ENCODE results near the gene ABHD5. TPM values are rescaled to one million over a fixed set of nuclear protein-coding genes. Genes with fewer than 3 reads are reported as not detected.
"Not testable (repeated sequence)": the region's sequence is repeated elsewhere in the genome, so short reads cannot be mapped to it uniquely, and the experiment has no call there.

Gene ABHD5
- total and polyA plus RNA-seq, 7 experiments from 2014 or later = 4.2 to 21.0 (median 6.4) TPM

- no peaks in the 10 kb centered on the region for H3K27me3 ChIP-seq (ENCODE audit: control insufficient read depth in 2 of 2, insufficient read depth in 2 of 2, low read length in 2 of 2)
- POLR2A ChIA-PET = no interaction called here
- no peaks in the 10 kb centered on the region for H3K4me1 Mint-ChIP-seq
Observed at GRCh38 chr3:43670635-43671522, 19.9 kb upstream of the ABHD5 start.

GRCh38 chr3:43674345-43675085 is 16.2 kb upstream of the ABHD5 start:
- Mint-ChIP-seq H3K36me3 (peaks cover 0 to 16% (median 0%) of the 10 kb centered on the region in 5 donors), H3K27ac (no peak overlapping the region), H3K9me3 (peaks cover 0 to 8% (median 2%) of the 10 kb centered on the region in 11 donors), H3K4me1 (no peaks in the 10 kb centered on the region), H3K27me3 (peaks cover 0 to 14% (median 4%) of the 10 kb centered on the region in 5 donors), H3K4me3 (no peak overlapping the region)
- H3K4me1 ChIP-seq (ENCODE audit: control insufficient read depth in 2 of 2, insufficient read depth in 2 of 2, low read length in 2 of 2) = no peaks in the 10 kb centered on the region
- ChIA-PET CTCF (no interaction called here), POLR2A (no interaction called here)
- no peaks in the 10 kb centered on the region for H3K9me3 ChIP-seq (ENCODE audit: control insufficient read depth in 2 of 3, low read length in 3 of 3)
- no peak for DNase-seq
- H3K36me3 ChIP-seq (ENCODE audit: control insufficient read depth in 2 of 3, insufficient read depth in 3 of 3, low read length in 3 of 3) = no peaks in the 10 kb centered on the region
- H3K27ac ChIP-seq (ENCODE audit: low read depth, low read length) = no peak overlapping the region
- H3K4me3 ChIP-seq (ENCODE audit: low read length) = no peak overlapping the region
- H3K27me3 ChIP-seq (ENCODE audit: control insufficient read depth in 2 of 2, insufficient read depth in 2 of 2, low read length in 2 of 2) = no peaks in the 10 kb centered on the region
- ATAC-seq = no peak
- intact Hi-C loops (cut with micrococcal nuclease) = no loop called here

More at GRCh38 chr3:43670635-43671522, 19.9 kb upstream of the ABHD5 start:
- H3K4me3 Mint-ChIP-seq = no peak overlapping the region
- DNase-seq (no peak), ATAC-seq (no peak)
- peaks cover 0 to 5% (median 0%) of the 10 kb centered on the region in 11 donors for H3K9me3 Mint-ChIP-seq
- Histone ChIP-seq H3K36me3 (ENCODE audit: control insufficient read depth in 2 of 3, insufficient read depth in 3 of 3, low read length in 3 of 3) (no peaks in the 10 kb centered on the region), H3K27ac (ENCODE audit: low read depth, low read length) (no peak overlapping the region), H3K4me1 (ENCODE audit: control insufficient read depth in 2 of 2, insufficient read depth in 2 of 2, low read length in 2 of 2) (no peaks in the 10 kb centered on the region), H3K4me3 (ENCODE audit: low read length) (no peak overlapping the region), H3K9me3 (ENCODE audit: control insufficient read depth in 2 of 3, low read length in 3 of 3) (no peaks in the 10 kb centered on the region)
- H3K27me3 Mint-ChIP-seq = peaks cover 8 to 27% (median 17%) of the 10 kb centered on the region in 5 donors
- peaks cover 0 to 7% (median 0%) of the 10 kb centered on the region in 5 donors for H3K36me3 Mint-ChIP-seq
- intact Hi-C loops (cut with micrococcal nuclease) = no loop called here
- CTCF ChIA-PET = no interaction called here
- no peak overlapping the region for H3K27ac Mint-ChIP-seq

GRCh38 chr3:43675593-43675992 is 15.1 kb upstream of the ABHD5 start:
- no peak overlapping the region for H3K27ac Mint-ChIP-seq

GRCh38 chr3:43676441-43676840 is 14.3 kb upstream of the ABHD5 start:
- peaks cover 0 to 12% (median 0%) of the 10 kb centered on the region in 5 donors for H3K36me3 Mint-ChIP-seq

More at GRCh38 chr3:43675593-43675992, 15.1 kb upstream of the ABHD5 start:
- Histone ChIP-seq H3K27me3 (ENCODE audit: control insufficient read depth in 2 of 2, insufficient read depth in 2 of 2, low read length in 2 of 2) (no peaks in the 10 kb centered on the region), H3K4me3 (ENCODE audit: low read length) (no peak overlapping the region), H3K27ac (ENCODE audit: low read depth, low read length) (no peak overlapping the region), H3K4me1 (ENCODE audit: control insufficient read depth in 2 of 2, insufficient read depth in 2 of 2, low read length in 2 of 2) (no peaks in the 10 kb centered on the region), H3K36me3 (ENCODE audit: control insufficient read depth in 2 of 3, insufficient read depth in 3 of 3, low read length in 3 of 3) (no peaks in the 10 kb centered on the region), H3K9me3 (ENCODE audit: control insufficient read depth in 2 of 3, low read length in 3 of 3) (no peaks in the 10 kb centered on the region)
- ATAC-seq (no peak), DNase-seq (no peak)
- POLR2A ChIA-PET = no interaction called here
- CTCF ChIA-PET = no interaction called here
- Mint-ChIP-seq H3K4me1 (no peaks in the 10 kb centered on the region), H3K36me3 (peaks cover 0 to 16% (median 0%) of the 10 kb centered on the region in 5 donors), H3K9me3 (peaks cover 0 to 13% (median 3%) of the 10 kb centered on the region in 11 donors), H3K4me3 (no peak overlapping the region), H3K27me3 (peaks cover 0 to 14% (median 4%) of the 10 kb centered on the region in 5 donors)
- intact Hi-C loops (cut with micrococcal nuclease) = no loop called here

GRCh38 chr3:43678375-43678774 is 12.4 kb upstream of the ABHD5 start:
- POLR2A ChIA-PET; intact Hi-C loops (cut with micrococcal nuclease); H3K9me3 ChIP-seq (ENCODE audit: control insufficient read depth in 2 of 3, low read length in 3 of 3); H3K27me3 ChIP-seq (ENCODE audit: control insufficient read depth in 2 of 2, insufficient read depth in 2 of 2, low read length in 2 of 2); ATAC-seq; H3K4me3 Mint-ChIP-seq; H3K4me1 Mint-ChIP-seq; H3K4me3 ChIP-seq (ENCODE audit: low read length); H3K27ac ChIP-seq (ENCODE audit: low read depth, low read length); H3K4me1 ChIP-seq (ENCODE audit: control insufficient read depth in 2 of 2, insufficient read depth in 2 of 2, low read length in 2 of 2); DNase-seq; H3K36me3 ChIP-seq (ENCODE audit: control insufficient read depth in 2 of 3, insufficient read depth in 3 of 3, low read length in 3 of 3); H3K27ac Mint-ChIP-seq: not testable (repeated sequence)
- Mint-ChIP-seq H3K9me3 (peaks cover 0 to 17% (median 5%) of the 10 kb centered on the region in 11 donors), H3K36me3 (peaks cover 0 to 15% (median 0%) of the 10 kb centered on the region in 5 donors), H3K27me3 (peaks cover 0 to 10% (median under 1%) of the 10 kb centered on the region in 5 donors)
- CTCF ChIA-PET = interaction anchor here (0.6 kb wide), 1 partner anchor 10 kb away, joined by 3 read pairs; no protein-coding TSS in a partner anchor

More at GRCh38 chr3:43676441-43676840, 14.3 kb upstream of the ABHD5 start:
- peaks cover 0 to 13% (median 4%) of the 10 kb centered on the region in 11 donors for H3K9me3 Mint-ChIP-seq
- Histone ChIP-seq H3K9me3 (ENCODE audit: control insufficient read depth in 2 of 3, low read length in 3 of 3) (no peaks in the 10 kb centered on the region), H3K27me3 (ENCODE audit: control insufficient read depth in 2 of 2, insufficient read depth in 2 of 2, low read length in 2 of 2) (no peaks in the 10 kb centered on the region), H3K36me3 (ENCODE audit: control insufficient read depth in 2 of 3, insufficient read depth in 3 of 3, low read length in 3 of 3) (no peaks in the 10 kb centered on the region), H3K4me1 (ENCODE audit: control insufficient read depth in 2 of 2, insufficient read depth in 2 of 2, low read length in 2 of 2) (no peaks in the 10 kb centered on the region), H3K27ac (ENCODE audit: low read depth, low read length) (no peak overlapping the region), H3K4me3 (ENCODE audit: low read length) (no peak overlapping the region)
- no peak for ATAC-seq
- DNase-seq = no peak
- ChIA-PET CTCF (no interaction called here), POLR2A (no interaction called here)
- H3K27me3 Mint-ChIP-seq = peaks cover 0 to 12% (median 4%) of the 10 kb centered on the region in 5 donors
- H3K4me3 Mint-ChIP-seq = no peak overlapping the region
- H3K4me1 Mint-ChIP-seq = no peaks in the 10 kb centered on the region
- no peak overlapping the region for H3K27ac Mint-ChIP-seq
- intact Hi-C loops (cut with micrococcal nuclease) = no loop called here

- H3K27me3 ChIP-seq (ENCODE audit: control insufficient read depth in 2 of 2, insufficient read depth in 2 of 2, low read length in 2 of 2); H3K4me3 ChIP-seq (ENCODE audit: low read length); H3K4me1 Mint-ChIP-seq; H3K27ac ChIP-seq (ENCODE audit: low read depth, low read length); H3K36me3 ChIP-seq (ENCODE audit: control insufficient read depth in 2 of 3, insufficient read depth in 3 of 3, low read length in 3 of 3); H3K4me3 Mint-ChIP-seq; intact Hi-C loops (cut with micrococcal nuclease); ATAC-seq; CTCF ChIA-PET; H3K27ac Mint-ChIP-seq; DNase-seq; POLR2A ChIA-PET; H3K4me1 ChIP-seq (ENCODE audit: control insufficient read depth in 2 of 2, insufficient read depth in 2 of 2, low read length in 2 of 2); H3K9me3 ChIP-seq (ENCODE audit: control insufficient read depth in 2 of 3, low read length in 3 of 3): not testable (repeated sequence)
- Mint-ChIP-seq H3K9me3 (peaks cover 0 to 17% (median 5%) of the 10 kb centered on the region in 11 donors), H3K27me3 (peaks cover 0 to 10% (median 0%) of the 10 kb centered on the region in 5 donors), H3K36me3 (peaks cover 0 to 15% (median 0%) of the 10 kb centered on the region in 5 donors)
Observed at GRCh38 chr3:43678887-43679449, 11.8 kb upstream of the ABHD5 start.
